Measurements from ENCODE around the gene LRRFIP1. TPM values are rescaled to one million over a fixed set of nuclear protein-coding genes. Genes with fewer than 3 reads are reported as not detected.

Gene LRRFIP1
- polyA plus RNA-seq, 1 donor (not counting 4 experiments of a cell fraction or from before 2014, with no cell fraction given): 115 TPM

DNA sequence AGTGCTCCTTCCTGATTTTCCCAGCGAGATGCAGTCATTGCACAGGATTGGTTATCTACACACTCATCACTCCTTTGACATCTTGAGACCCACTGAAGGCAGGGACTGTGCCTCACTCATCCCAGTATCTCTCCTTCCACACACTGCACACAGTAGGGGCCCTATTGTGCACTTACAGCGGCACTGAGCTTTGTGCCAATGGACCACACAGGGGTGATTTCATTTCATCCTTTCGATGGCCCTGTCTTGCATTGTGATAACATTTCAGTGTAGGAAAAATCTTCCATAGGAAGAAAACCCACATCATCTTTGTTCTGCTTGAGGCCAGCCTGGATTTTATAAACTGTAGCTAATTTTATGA lies 11.0 kb upstream of the LRRFIP1 start:
- no peak overlapping the region for H3K4me3 ChIP-seq (ENCODE audit: control insufficient read depth in 2 of 3, extremely low read depth in 1 of 3, insufficient read depth in 2 of 3, low read depth in 1 of 3, low read length in 3 of 3)
- H3K36me3 ChIP-seq (ENCODE audit: control insufficient read depth in 2 of 2, extremely low read depth in 1 of 2, insufficient read depth in 2 of 2, low read length in 2 of 2): no peaks in the 10 kb centered on the region
- H3K79me2 ChIP-seq (ENCODE audit: control insufficient read depth, insufficient read depth, low read length): no peaks in the 10 kb centered on the region
- DNase-seq (ENCODE audit: low read depth, low spot score) (no peak), FAIRE-seq (no peak)
- TF ChIP-seq EZH2 (IDR thresholded peaks at IDR 0.05; ENCODE audit: low read length): no peak
- TF ChIP-seq, protein P1, sequence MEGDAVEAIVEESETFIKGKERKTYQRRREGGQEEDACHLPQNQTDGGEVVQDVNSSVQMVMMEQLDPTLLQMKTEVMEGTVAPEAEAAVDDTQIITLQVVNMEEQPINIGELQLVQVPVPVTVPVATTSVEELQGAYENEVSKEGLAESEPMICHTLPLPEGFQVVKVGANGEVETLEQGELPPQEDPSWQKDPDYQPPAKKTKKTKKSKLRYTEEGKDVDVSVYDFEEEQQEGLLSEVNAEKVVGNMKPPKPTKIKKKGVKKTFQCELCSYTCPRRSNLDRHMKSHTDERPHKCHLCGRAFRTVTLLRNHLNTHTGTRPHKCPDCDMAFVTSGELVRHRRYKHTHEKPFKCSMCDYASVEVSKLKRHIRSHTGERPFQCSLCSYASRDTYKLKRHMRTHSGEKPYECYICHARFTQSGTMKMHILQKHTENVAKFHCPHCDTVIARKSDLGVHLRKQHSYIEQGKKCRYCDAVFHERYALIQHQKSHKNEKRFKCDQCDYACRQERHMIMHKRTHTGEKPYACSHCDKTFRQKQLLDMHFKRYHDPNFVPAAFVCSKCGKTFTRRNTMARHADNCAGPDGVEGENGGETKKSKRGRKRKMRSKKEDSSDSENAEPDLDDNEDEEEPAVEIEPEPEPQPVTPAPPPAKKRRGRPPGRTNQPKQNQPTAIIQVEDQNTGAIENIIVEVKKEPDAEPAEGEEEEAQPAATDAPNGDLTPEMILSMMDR (optimal IDR thresholded peaks at IDR 0.05 in 1 of 3, IDR thresholded peaks at IDR 0.05 in 1 of 3, conservative IDR thresholded peaks at IDR 0.05 in 1 of 3; ENCODE audit: extremely low read depth in 1 of 3, insufficient read depth in 2 of 3, low read length in 3 of 3): no peak
- H3K9ac ChIP-seq (ENCODE audit: control insufficient read depth, extremely low read depth, insufficient read depth, low read length): no peak overlapping the region
- H3K4me1 ChIP-seq (ENCODE audit: control insufficient read depth, extremely low read depth, insufficient read depth, low read length): no peaks in the 10 kb centered on the region
- H3K27me3 ChIP-seq (ENCODE audit: control insufficient read depth, extremely low read depth, insufficient read depth, low read length): peaks cover 5% of the 10 kb centered on the region
- H3K27ac ChIP-seq (ENCODE audit: control insufficient read depth, insufficient read depth, low read length): no peak overlapping the region
- no peaks in the 10 kb centered on the region for H3K9me1 ChIP-seq (ENCODE audit: control insufficient read depth, extremely low read depth, insufficient read depth, low read length)
- H2AFZ ChIP-seq (ENCODE audit: control insufficient read depth, low read length): no peak overlapping the region
- no peak overlapping the region for H3K4me2 ChIP-seq (ENCODE audit: control insufficient read depth, extremely low read depth, insufficient read depth, low read depth, low read length)
- H4K20me1 ChIP-seq (ENCODE audit: control insufficient read depth, extremely low read depth, insufficient read depth, low read length): no peaks in the 10 kb centered on the region
- dilution Hi-C loops (cut with MboI; ENCODE audit: extremely low pct_ligation_motif_present, low sequenced_read_pairs): no loop called here
- no peaks in the 10 kb centered on the region for H3K9me3 ChIP-seq (ENCODE audit: control insufficient read depth, low read depth, low read length)

DNA sequence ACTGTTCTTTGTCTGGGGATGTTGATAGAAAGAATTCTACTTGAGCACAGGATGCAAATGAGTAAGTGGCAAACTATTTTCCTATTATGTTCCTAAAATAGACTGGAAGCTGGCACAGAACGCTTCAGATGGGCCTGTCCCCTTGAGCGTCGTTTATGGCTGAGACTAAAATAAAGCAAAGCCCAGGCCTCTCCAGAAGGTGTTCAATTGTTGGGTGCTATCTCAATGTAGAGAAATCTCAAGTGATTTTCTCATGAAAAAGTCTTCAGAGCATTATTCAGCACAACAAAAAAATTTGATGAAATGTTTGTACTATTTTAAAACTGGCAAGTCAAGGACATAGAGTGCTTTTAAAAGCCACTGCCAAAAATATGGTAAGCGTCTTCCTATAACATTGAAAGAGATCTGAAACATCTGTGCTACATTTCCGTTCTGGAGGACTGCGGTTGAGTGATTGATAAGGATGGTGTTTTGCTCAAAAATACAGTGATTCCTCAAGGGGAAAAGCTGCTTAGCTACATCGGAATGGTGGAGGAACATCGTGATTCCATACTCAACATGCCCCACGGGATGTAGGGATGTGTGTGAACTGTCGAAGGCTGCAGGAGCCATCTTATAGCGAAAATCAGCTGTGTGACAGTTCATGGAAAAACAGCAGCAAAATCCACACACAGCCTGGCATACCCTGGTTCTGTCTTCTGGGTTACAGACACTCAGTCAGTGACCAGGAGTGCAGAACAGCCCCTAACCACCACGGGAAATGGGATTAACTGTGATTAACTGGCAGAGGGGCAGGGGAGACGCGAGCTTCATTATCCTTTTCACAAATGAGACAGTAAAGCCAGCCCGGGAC lies 10.4 kb upstream of the LRRFIP1 start:
- Histone ChIP-seq H3K4me2 (ENCODE audit: control insufficient read depth, extremely low read depth, insufficient read depth, low read depth, low read length) (no peak overlapping the region), H3K79me2 (ENCODE audit: control insufficient read depth, insufficient read depth, low read length) (no peaks in the 10 kb centered on the region), H4K20me1 (ENCODE audit: control insufficient read depth, extremely low read depth, insufficient read depth, low read length) (no peaks in the 10 kb centered on the region), H3K36me3 (ENCODE audit: control insufficient read depth in 2 of 2, extremely low read depth in 1 of 2, insufficient read depth in 2 of 2, low read length in 2 of 2) (no peaks in the 10 kb centered on the region), H3K27ac (ENCODE audit: control insufficient read depth, insufficient read depth, low read length) (no peak overlapping the region), H3K9ac (ENCODE audit: control insufficient read depth, extremely low read depth, insufficient read depth, low read length) (no peak overlapping the region), H3K4me3 (ENCODE audit: control insufficient read depth in 2 of 3, extremely low read depth in 1 of 3, insufficient read depth in 2 of 3, low read depth in 1 of 3, low read length in 3 of 3) (no peak overlapping the region), H3K9me3 (ENCODE audit: control insufficient read depth, low read depth, low read length) (no peaks in the 10 kb centered on the region), H3K27me3 (ENCODE audit: control insufficient read depth, extremely low read depth, insufficient read depth, low read length) (peaks cover 5% of the 10 kb centered on the region), H3K4me1 (ENCODE audit: control insufficient read depth, extremely low read depth, insufficient read depth, low read length) (no peaks in the 10 kb centered on the region), H3K9me1 (ENCODE audit: control insufficient read depth, extremely low read depth, insufficient read depth, low read length) (no peaks in the 10 kb centered on the region), H2AFZ (ENCODE audit: control insufficient read depth, low read length) (no peak overlapping the region)
- DNase-seq (ENCODE audit: low read depth, low spot score): no peak
- no peak for FAIRE-seq
- dilution Hi-C loops (cut with MboI; ENCODE audit: extremely low pct_ligation_motif_present, low sequenced_read_pairs): no loop called here
- TF ChIP-seq EZH2 (IDR thresholded peaks at IDR 0.05; ENCODE audit: low read length): no peak
- TF ChIP-seq, protein P1 (optimal IDR thresholded peaks at IDR 0.05 in 1 of 3, IDR thresholded peaks at IDR 0.05 in 1 of 3, conservative IDR thresholded peaks at IDR 0.05 in 1 of 3; ENCODE audit: extremely low read depth in 1 of 3, insufficient read depth in 2 of 3, low read length in 3 of 3): no peak
